Panc1 (cell line): Measurements from ENCODE around the gene TGFB2. TPM values are rescaled to one million over a fixed set of nuclear protein-coding genes. Genes with fewer than 3 reads are reported as not detected.

Source experiments
- ATAC-seq: fragments of 200-7000 bp; cut with Tn5 transposase; 2 replicates; pipeline ENCODE4 v1.9.1; 2020; ENCODE audit warnings: mild to moderate bottlenecking, moderate library complexity
- BruUV-seq: library from RNA; stranded (reverse); fragments of 400-500 nt; replicated peaks from 2 replicates; lab custom pipeline; 2021; lab: Mats Ljungman, UMichigan
- CTCF ChIA-PET: fragments of 300-600 bp; sonication (Branson Sonifier 250); formaldehyde crosslinking; loops from one replicate; lab custom pipeline; 2022; ENCODE audit warnings: antibody characterized with exemption; lab: Charles Lee
- POLR2A ChIA-PET: fragments of 300-600 bp; sonication (Branson Sonifier 250); formaldehyde crosslinking; loops from one replicate; lab custom pipeline; 2022; ENCODE audit warnings: antibody characterized with exemption; lab: Charles Lee
- DNase-seq: peaks from one replicate; pipeline ENCODE4 v3.0.0-alpha.2; 2010; ENCODE audit warnings: low read depth, low spot score
- H3K27ac ChIP-seq: 2 replicates; pipeline ENCODE4 v1.5.1; 2011; ENCODE audit warnings: mild to moderate bottlenecking, low read length, inconsistent platforms
- H3K27me3 ChIP-seq: fragments of 200-500 bp; sonication (Bioruptor generic); 2 replicates; pipeline ENCODE4 v1.6.0; 2014; ENCODE audit warnings: low read length, inconsistent platforms; ENCODE audit not compliant: control insufficient read depth, insufficient read depth
- H3K36me3 ChIP-seq: fragments of 200-500 bp; sonication (Bioruptor generic); 2 replicates; pipeline ENCODE4 v1.5.1; 2014; ENCODE audit warnings: inconsistent platforms, mild to moderate bottlenecking, low read length, moderate library complexity; ENCODE audit not compliant: control insufficient read depth, insufficient read depth
- H3K4me1 ChIP-seq: 2 replicates; pipeline ENCODE4 v1.5.1; 2011; ENCODE audit warnings: inconsistent platforms, mild to moderate bottlenecking, low read length, moderate library complexity; ENCODE audit not compliant: control insufficient read depth, insufficient read depth
- H3K4me3 ChIP-seq, 2 experiments: 2 replicates each; pipeline ENCODE4 v1.5.1; 2011 to 2012; ENCODE audit warnings: low read depth in 2 of 2, low read length in 2 of 2, mild to moderate bottlenecking in 2 of 2, inconsistent platforms in 1 of 2, moderate library complexity in 1 of 2
- H3K9me3 ChIP-seq: fragments of 200-500 bp; sonication (Bioruptor generic); 2 replicates; pipeline ENCODE4 v1.5.1; 2014; ENCODE audit warnings: low read depth, mild to moderate bottlenecking, inconsistent platforms, low read length, moderate library complexity; ENCODE audit not compliant: control insufficient read depth, insufficient read depth
- POLR2AphosphoS5 ChIP-seq: IDR thresholded peaks from 2 replicates; pipeline ENCODE4 v1.6.1; 2012; ENCODE audit warnings: mild to moderate bottlenecking, low read depth, low read length, moderate library complexity
- SIN3A ChIP-seq: IDR thresholded peaks from 2 replicates; pipeline ENCODE4 v1.6.1; 2012; ENCODE audit warnings: low read depth, mild to moderate bottlenecking, low read length, moderate library complexity, borderline replicate concordance; ENCODE audit not compliant: insufficient read depth
- TCF7L2 ChIP-seq: IDR thresholded peaks from 2 replicates; pipeline ENCODE4 v1.6.1; 2011; ENCODE audit warnings: mild to moderate bottlenecking, low read depth, low read length, inconsistent platforms
- in situ Hi-C: cut with HindIII; loops from 2 replicates; pipeline ENCODE4 v1.10.0; 2016; ENCODE audit warnings: low sequenced_read_pairs, low pct_unique_long_range_greater_than_20kb
- intact Hi-C: fragments of 100-400 bp; cut with micrococcal nuclease; formaldehyde crosslinking; loops from one replicate; pipeline ENCODE4 v1.10.0; 2022; ENCODE audit not compliant: unreplicated experiment
- total RNA-seq: library from RNA; stranded (reverse); gene quantifications from one replicate; pipeline ENCODE4 v1.2.1, GENCODE V29; 2021; ENCODE audit not compliant: unreplicated experiment
- TF ChIP-seq, protein P1 (sequence below): fragments of 450-650 bp; IDR thresholded peaks from 2 replicates; pipeline ENCODE4 v1.5.1; 2017; ENCODE audit warnings: mild to moderate bottlenecking
- TF ChIP-seq, protein P2 (sequence below), 2 experiments: IDR thresholded peaks; 2 replicates each; pipeline ENCODE4 v1.6.1; 2011 to 2012; ENCODE audit warnings: low read depth in 2 of 2, control low read depth in 1 of 2, low read length in 1 of 2, mild to moderate bottlenecking in 1 of 2, moderate library complexity in 1 of 2; ENCODE audit not compliant: insufficient read depth in 1 of 2

The TGFB2 gene
- total RNA-seq, 1 experiment from 2014 or later, result 58.9 TPM

- H3K4me3 ChIP-seq, result no peak overlapping the region
- no TSS peak for BruUV-seq
- intact Hi-C loops, result loop anchor here (10.0 kb wide), 1 partner anchor 1182 kb away; no protein-coding TSS in a partner anchor
- ChIA-PET CTCF (no interaction called here), POLR2A (interaction anchor here (0.7 kb wide), 1 partner anchor 202 kb away, joined by 3 read pairs; no protein-coding TSS in a partner anchor)
- TF ChIP-seq, protein P1, sequence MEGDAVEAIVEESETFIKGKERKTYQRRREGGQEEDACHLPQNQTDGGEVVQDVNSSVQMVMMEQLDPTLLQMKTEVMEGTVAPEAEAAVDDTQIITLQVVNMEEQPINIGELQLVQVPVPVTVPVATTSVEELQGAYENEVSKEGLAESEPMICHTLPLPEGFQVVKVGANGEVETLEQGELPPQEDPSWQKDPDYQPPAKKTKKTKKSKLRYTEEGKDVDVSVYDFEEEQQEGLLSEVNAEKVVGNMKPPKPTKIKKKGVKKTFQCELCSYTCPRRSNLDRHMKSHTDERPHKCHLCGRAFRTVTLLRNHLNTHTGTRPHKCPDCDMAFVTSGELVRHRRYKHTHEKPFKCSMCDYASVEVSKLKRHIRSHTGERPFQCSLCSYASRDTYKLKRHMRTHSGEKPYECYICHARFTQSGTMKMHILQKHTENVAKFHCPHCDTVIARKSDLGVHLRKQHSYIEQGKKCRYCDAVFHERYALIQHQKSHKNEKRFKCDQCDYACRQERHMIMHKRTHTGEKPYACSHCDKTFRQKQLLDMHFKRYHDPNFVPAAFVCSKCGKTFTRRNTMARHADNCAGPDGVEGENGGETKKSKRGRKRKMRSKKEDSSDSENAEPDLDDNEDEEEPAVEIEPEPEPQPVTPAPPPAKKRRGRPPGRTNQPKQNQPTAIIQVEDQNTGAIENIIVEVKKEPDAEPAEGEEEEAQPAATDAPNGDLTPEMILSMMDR, result no peak
- TF ChIP-seq POLR2AphosphoS5, result no peak
- TF ChIP-seq SIN3A, result no peak
- no peak for TF ChIP-seq TCF7L2
- TF ChIP-seq, protein P2, sequence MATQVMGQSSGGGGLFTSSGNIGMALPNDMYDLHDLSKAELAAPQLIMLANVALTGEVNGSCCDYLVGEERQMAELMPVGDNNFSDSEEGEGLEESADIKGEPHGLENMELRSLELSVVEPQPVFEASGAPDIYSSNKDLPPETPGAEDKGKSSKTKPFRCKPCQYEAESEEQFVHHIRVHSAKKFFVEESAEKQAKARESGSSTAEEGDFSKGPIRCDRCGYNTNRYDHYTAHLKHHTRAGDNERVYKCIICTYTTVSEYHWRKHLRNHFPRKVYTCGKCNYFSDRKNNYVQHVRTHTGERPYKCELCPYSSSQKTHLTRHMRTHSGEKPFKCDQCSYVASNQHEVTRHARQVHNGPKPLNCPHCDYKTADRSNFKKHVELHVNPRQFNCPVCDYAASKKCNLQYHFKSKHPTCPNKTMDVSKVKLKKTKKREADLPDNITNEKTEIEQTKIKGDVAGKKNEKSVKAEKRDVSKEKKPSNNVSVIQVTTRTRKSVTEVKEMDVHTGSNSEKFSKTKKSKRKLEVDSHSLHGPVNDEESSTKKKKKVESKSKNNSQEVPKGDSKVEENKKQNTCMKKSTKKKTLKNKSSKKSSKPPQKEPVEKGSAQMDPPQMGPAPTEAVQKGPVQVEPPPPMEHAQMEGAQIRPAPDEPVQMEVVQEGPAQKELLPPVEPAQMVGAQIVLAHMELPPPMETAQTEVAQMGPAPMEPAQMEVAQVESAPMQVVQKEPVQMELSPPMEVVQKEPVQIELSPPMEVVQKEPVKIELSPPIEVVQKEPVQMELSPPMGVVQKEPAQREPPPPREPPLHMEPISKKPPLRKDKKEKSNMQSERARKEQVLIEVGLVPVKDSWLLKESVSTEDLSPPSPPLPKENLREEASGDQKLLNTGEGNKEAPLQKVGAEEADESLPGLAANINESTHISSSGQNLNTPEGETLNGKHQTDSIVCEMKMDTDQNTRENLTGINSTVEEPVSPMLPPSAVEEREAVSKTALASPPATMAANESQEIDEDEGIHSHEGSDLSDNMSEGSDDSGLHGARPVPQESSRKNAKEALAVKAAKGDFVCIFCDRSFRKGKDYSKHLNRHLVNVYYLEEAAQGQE (IDR thresholded peaks at IDR 0.05; ENCODE audit: insufficient read depth in 1 of 2, low read depth in 2 of 2, low read length in 1 of 2), result no peak
- H3K36me3 ChIP-seq, result no peaks in the 10 kb centered on the region
- DNase-seq, result no peak
- H3K4me1 ChIP-seq, result peaks cover 4% of the 10 kb centered on the region; the same call in 1 of the 2 replicates
- in situ Hi-C loops, result no loop called here
- H3K27ac ChIP-seq, result no peak overlapping the region
- H3K9me3 ChIP-seq, result no peaks in the 10 kb centered on the region; the same call in 1 of the 2 replicates
- H3K27me3 ChIP-seq, result no peaks in the 10 kb centered on the region
- ATAC-seq, result no peak
Observed at GRCh38 chr1:218482683-218483082, 137.5 kb downstream of the TGFB2 start.

DNA sequence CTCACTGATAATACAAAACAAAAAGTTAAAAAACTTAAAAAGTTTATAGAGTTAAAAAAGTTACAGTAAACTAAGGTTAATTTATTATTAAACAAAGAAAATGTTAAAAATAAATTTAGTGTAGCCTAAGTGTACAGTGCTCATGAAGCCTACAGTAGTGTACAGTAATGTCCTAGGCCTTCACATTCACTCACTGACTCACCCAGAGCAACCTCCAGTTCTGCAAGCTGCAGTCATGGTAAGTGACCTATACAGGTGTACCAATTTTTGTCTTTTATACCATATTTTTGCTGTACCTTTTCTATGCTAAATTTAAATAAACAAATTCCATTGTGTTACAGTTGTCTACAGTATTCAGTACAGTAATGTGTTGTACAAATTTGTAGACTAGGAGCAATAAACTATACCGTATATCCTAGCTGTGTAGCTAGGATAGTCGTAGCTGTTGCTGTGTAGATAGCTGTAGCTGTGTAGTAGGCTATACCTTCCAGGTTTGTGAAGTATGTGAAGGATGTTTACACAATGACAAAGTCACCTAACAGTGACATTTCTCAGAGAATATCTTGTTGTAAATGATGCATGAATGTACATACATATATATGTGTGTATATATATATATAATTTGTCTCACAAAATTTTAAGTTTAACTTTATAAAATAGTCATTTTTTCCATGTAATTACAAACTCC is 140.2 kb downstream of the TGFB2 start:
- Histone ChIP-seq H3K27ac (0 out of 2 replicates have a peak overlapping the region, but pooled peaks have one; percentile 9), H3K4me3 (no peak overlapping the region), H3K27me3 (no peaks in the 10 kb centered on the region), H3K36me3 (no peaks in the 10 kb centered on the region), H3K4me1 (peaks cover 21% of the 10 kb centered on the region), H3K9me3 (no peaks in the 10 kb centered on the region; the same call in 1 of the 2 replicates)
- in situ Hi-C loops, result no loop called here
- ATAC-seq (peak; percentile 58; the same call in 1 of the 2 replicates), DNase-seq (no peak)
- no TSS peak for BruUV-seq
- ChIA-PET CTCF (no interaction called here), POLR2A (no interaction called here)
- TF ChIP-seq, protein P2 (IDR thresholded peaks at IDR 0.05; ENCODE audit: insufficient read depth in 1 of 2, low read depth in 2 of 2, low read length in 1 of 2), result no peak
- TF ChIP-seq TCF7L2, result no peak
- TF ChIP-seq, protein P1, result no peak
- TF ChIP-seq POLR2AphosphoS5, result no peak
- TF ChIP-seq SIN3A, result no peak
- intact Hi-C loops, result loop anchor here (10.0 kb wide), 1 partner anchor 1179 kb away; no protein-coding TSS in a partner anchor
